Skeletal muscle tissue (tissue), 4 donors: ENCODE results near the gene FUBP3. TPM values are rescaled to one million over a fixed set of nuclear protein-coding genes. Genes with fewer than 3 reads are reported as not detected.
A peak's percentile ranks its signal among the peaks of the same experiment; 100 is the strongest.

Experiments used
- H3K27ac ChIP-seq: one replicate; pipeline ENCODE4 v1.7.0; 2013; ENCODE audit warnings: mild to moderate bottlenecking, low read depth, low read length, inconsistent platforms
- H3K27me3 ChIP-seq, 3 donors: one replicate each; pipeline ENCODE4 v1.7.0; 2013; ENCODE audit warnings: low read length in 3 of 3; ENCODE audit not compliant: control insufficient read depth in 3 of 3, insufficient read depth in 3 of 3
- H3K36me3 ChIP-seq, 3 donors: one replicate each; pipeline ENCODE4 v1.7.0; 2013; ENCODE audit warnings: low read length in 3 of 3; ENCODE audit not compliant: control insufficient read depth in 3 of 3, insufficient read depth in 3 of 3
- H3K4me1 ChIP-seq, 3 donors: one replicate each; pipeline ENCODE4 v1.7.0; 2013; ENCODE audit warnings: low read length in 3 of 3, mild to moderate bottlenecking in 3 of 3; ENCODE audit not compliant: control insufficient read depth in 3 of 3, insufficient read depth in 3 of 3
- H3K4me3 ChIP-seq, 3 donors: one replicate each; pipeline ENCODE4 v1.7.0; 2013; ENCODE audit warnings: low read length in 3 of 3
- H3K9ac ChIP-seq, 3 donors: one replicate each; pipeline ENCODE4 v1.7.0; 2013; ENCODE audit warnings: low read length in 3 of 3, mild to moderate bottlenecking in 3 of 3, moderate library complexity in 2 of 3, low read depth in 1 of 3
- H3K9me3 ChIP-seq, 3 donors: one replicate each; pipeline ENCODE4 v1.7.0; 2013; ENCODE audit warnings: low read length in 3 of 3; ENCODE audit not compliant: control insufficient read depth in 3 of 3
- total RNA-seq: library from RNA; depleted of rRNA; stranded (reverse); fragments of >200 nt; gene quantifications from one replicate; pipeline ENCODE4 v1.2.3, GENCODE V29; 2014
- donor health status: Osteomylitis.

Gene FUBP3
- total RNA-seq, 1 donor from 2014 or later: 18.8 TPM

- H3K27me3 ChIP-seq: peaks cover 0 to under 1% (median 0%) of the 10 kb centered on the region in 3 donors
- H3K9me3 ChIP-seq: no peaks in the 10 kb centered on the region
- H3K9ac ChIP-seq: peak overlapping the region; percentile 93 to 96 (median 96)
- peak overlapping the region; percentile 88 to 99 (median 96) for H3K4me3 ChIP-seq
- peaks cover 18 to 44% (median 33%) of the 10 kb centered on the region in 3 donors for H3K4me1 ChIP-seq
- peak overlapping the region; percentile 93 for H3K27ac ChIP-seq
- H3K36me3 ChIP-seq: peaks cover 0 to 4% (median 3%) of the 10 kb centered on the region in 3 donors
These were observed 524 bp downstream of the FUBP3 start for GRCh38 chr9:130579738-130580463.

DNA sequence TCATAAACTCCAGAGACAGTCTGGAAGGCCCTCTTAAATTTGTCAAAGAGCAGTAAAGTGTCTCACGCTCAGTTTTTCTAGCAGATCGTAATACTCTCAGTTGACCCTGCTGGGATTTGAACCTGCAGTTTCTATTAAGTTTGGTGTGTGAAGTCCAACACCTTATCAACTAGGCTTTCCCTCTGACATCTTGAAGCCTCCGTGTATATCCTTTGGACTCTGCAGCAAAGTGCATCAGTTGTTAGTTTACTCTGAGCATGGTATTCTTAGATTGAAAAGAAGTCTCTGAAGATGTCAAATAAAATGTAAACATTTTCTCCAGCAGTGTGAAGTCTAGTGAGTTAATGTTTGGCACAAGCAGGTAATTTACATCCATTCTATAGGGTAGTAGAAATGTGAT, 2.4 kb downstream of the FUBP3 start:
- peaks cover 18 to 44% (median 33%) of the 10 kb centered on the region in 3 donors for H3K4me1 ChIP-seq
- peaks cover 0 to 4% (median 3%) of the 10 kb centered on the region in 3 donors for H3K36me3 ChIP-seq
- H3K27me3 ChIP-seq: no peaks in the 10 kb centered on the region
- H3K27ac ChIP-seq: no peak overlapping the region
- H3K4me3 ChIP-seq: no peak overlapping the region
- no peaks in the 10 kb centered on the region for H3K9me3 ChIP-seq
- no peak overlapping the region for H3K9ac ChIP-seq

DNA sequence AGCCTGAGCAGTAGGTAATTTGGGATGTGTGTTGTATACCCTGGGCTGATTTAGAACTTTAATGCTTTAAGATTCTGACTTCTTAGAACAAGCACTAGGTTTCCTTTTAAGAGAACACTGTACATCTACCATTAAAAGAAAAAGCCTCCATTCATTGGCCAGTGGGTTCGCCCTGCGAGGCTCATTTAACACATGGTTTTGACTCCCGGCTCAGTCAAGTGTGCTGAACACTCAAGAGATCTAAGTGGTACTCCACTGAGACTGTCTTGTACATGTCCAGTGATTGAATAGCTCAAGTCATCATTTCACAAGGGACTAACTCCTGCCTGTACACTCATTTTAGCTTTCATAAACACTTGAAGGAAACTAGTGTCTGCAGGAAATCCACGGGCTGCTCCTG, 3.9 kb downstream of the FUBP3 start:
- peaks cover 0 to 4% (median 3%) of the 10 kb centered on the region in 3 donors for H3K36me3 ChIP-seq
- no peaks in the 10 kb centered on the region for H3K27me3 ChIP-seq
- no peak overlapping the region for H3K27ac ChIP-seq
- no peak overlapping the region for H3K4me3 ChIP-seq
- no peak overlapping the region for H3K9ac ChIP-seq
- H3K9me3 ChIP-seq: no peaks in the 10 kb centered on the region
- H3K4me1 ChIP-seq: peaks cover 17 to 37% (median 29%) of the 10 kb centered on the region in 3 donors

DNA sequence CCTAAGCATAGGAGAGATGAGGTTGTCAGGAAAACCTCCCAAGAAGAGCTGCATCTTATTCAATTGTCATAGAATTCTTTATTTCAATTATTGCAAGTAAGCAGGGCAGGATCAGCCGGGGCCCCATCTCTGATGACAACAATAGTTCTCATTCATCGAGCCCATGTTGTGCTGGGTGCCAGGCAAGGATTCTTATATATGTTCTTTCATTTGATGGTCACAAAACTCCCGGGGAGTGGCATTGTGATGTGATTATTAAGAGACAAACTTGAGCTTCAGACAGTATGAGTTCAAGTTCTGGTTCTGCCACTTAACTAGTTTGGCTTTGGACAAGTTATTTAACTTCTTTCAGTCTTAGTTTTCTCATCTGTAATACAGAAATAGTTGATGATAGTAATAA, 8.5 kb downstream of the FUBP3 start:
- no peak overlapping the region for H3K4me3 ChIP-seq
- no peak overlapping the region for H3K27ac ChIP-seq
- no peaks in the 10 kb centered on the region for H3K9me3 ChIP-seq
- no peaks in the 10 kb centered on the region for H3K36me3 ChIP-seq
- H3K9ac ChIP-seq: no peak overlapping the region
- H3K4me1 ChIP-seq: peaks cover 6 to 12% (median 8%) of the 10 kb centered on the region in 3 donors
- no peaks in the 10 kb centered on the region for H3K27me3 ChIP-seq

GRCh38 chr9:130588416-130588815, 9.0 kb downstream of the FUBP3 start:
- Histone ChIP-seq H3K4me1 (peaks cover 6 to 10% (median 8%) of the 10 kb centered on the region in 3 donors), H3K4me3 (no peak overlapping the region), H3K27me3 (no peaks in the 10 kb centered on the region), H3K9me3 (no peaks in the 10 kb centered on the region), H3K9ac (no peak overlapping the region), H3K36me3 (no peaks in the 10 kb centered on the region), H3K27ac (no peak overlapping the region)

DNA sequence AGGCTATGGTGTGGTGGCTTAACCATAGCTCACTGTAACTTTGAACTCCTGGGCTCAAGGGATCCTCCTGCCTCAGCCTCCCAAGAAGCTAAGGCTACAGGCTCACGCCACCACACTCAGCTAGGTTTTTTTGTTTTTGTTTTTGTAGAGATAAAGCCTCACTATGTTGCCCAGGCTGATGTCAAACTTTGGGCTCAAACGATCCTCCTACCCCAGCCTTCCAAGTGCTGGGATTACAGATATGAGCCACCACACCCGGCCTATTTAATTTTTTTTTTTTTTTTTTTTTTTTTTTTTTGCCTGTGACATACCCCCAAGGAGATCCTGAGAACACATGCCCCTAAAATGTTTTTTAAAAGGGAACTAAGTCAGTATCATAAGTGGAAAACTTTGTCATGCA, 10.4 kb downstream of the FUBP3 start:
- Histone ChIP-seq H3K27ac (no peak overlapping the region), H3K4me3 (no peak overlapping the region), H3K27me3 (no peaks in the 10 kb centered on the region), H3K9me3 (no peaks in the 10 kb centered on the region), H3K36me3 (no peaks in the 10 kb centered on the region), H3K4me1 (peaks cover 6 to 8% (median 8%) of the 10 kb centered on the region in 3 donors), H3K9ac (no peak overlapping the region)

- no peak overlapping the region for H3K4me3 ChIP-seq
- H3K27me3 ChIP-seq: no peaks in the 10 kb centered on the region
- H3K9me3 ChIP-seq: no peaks in the 10 kb centered on the region
- H3K36me3 ChIP-seq: no peaks in the 10 kb centered on the region
- peak overlapping the region in 1 of 3 donors; percentile 47 for H3K9ac ChIP-seq
- no peak overlapping the region for H3K27ac ChIP-seq
- H3K4me1 ChIP-seq: peaks cover 6 to 8% (median 8%) of the 10 kb centered on the region in 3 donors
These were observed 10.9 kb downstream of the FUBP3 start for GRCh38 chr9:130590305-130590704.

DNA sequence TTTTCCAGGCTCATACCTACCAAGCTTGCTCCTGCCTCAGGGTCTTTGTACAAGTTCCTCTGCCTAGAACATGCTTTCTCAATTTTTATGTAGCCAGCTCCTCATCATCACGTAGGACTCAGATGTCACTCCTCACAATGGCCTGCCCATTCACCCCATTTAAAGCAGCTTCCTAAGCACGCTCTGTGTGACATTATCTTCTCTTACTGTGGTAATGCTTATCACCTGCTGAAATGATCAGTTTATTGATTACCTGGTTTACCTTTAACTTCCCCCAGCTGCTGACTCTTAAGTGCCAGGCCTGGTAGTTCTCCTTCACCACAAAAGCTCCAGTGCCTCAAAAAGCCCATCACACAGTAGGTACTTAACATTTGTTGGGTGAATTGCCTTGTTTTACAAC, 13.6 kb downstream of the FUBP3 start:
- Histone ChIP-seq H3K27me3 (no peaks in the 10 kb centered on the region), H3K4me3 (no peak overlapping the region), H3K9ac (no peak overlapping the region), H3K4me1 (peaks cover 6 to 8% (median 8%) of the 10 kb centered on the region in 3 donors), H3K27ac (no peak overlapping the region), H3K9me3 (no peaks in the 10 kb centered on the region), H3K36me3 (peaks cover 3 to 15% (median 12%) of the 10 kb centered on the region in 3 donors)

GRCh38 chr9:130597228-130597627, 17.9 kb downstream of the FUBP3 start:
- Histone ChIP-seq H3K27ac (no peak overlapping the region), H3K9ac (no peak overlapping the region), H3K4me3 (no peak overlapping the region), H3K27me3 (no peaks in the 10 kb centered on the region), H3K9me3 (no peaks in the 10 kb centered on the region), H3K4me1 (no peaks in the 10 kb centered on the region), H3K36me3 (peaks cover 6 to 24% (median 18%) of the 10 kb centered on the region in 3 donors)

DNA sequence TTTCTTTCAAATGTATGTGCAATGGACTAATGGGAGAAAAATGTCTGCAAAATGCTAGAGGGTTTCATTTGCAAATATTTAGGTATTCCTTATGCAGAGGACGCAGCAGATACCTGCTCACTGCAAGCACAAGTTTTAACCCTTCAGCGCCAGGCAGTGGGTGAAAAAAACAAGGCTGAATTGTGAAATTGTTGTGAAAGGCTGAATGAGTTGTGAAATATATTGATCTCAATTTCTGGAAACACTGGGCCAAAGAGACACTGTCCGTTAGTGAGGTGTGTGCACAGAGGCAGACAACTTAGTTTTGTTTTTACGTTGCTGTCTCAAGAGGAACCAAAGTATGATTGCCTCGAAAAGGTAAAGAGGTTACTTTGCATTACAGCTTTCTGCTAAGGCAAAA, 18.8 kb downstream of the FUBP3 start:
- H3K4me3 ChIP-seq: no peak overlapping the region
- peaks cover 6 to 24% (median 18%) of the 10 kb centered on the region in 3 donors for H3K36me3 ChIP-seq

More for the DNA sequence above, 18.8 kb downstream of the FUBP3 start:
- Histone ChIP-seq H3K27ac (no peak overlapping the region), H3K9ac (no peak overlapping the region), H3K9me3 (no peaks in the 10 kb centered on the region), H3K27me3 (no peaks in the 10 kb centered on the region), H3K4me1 (no peaks in the 10 kb centered on the region)
